HepG2 (cell line): ENCODE results near the gene MGA. TPM values are rescaled to one million over a fixed set of nuclear protein-coding genes. Genes with fewer than 3 reads are reported as not detected.

ENCODE experiments used
- ATAC-seq: fragments of 200-7000 bp; cut with Tn5 transposase; 3 replicates; pipeline ENCODE4 v1.9.1; 2020; ENCODE audit warnings: mild to moderate bottlenecking, moderate library complexity
- BruUV-seq: library from RNA; stranded (reverse); fragments of 400-500 nt; replicated peaks from 2 replicates; lab custom pipeline; 2021; lab: Mats Ljungman, UMichigan
- CTCF ChIA-PET: fragments of 300-600 bp; formaldehyde crosslinking; extraction: SDS; loops from one replicate; lab custom pipeline; 2021; ENCODE audit warnings: low total read pairs, inconsistent platforms, low intra/inter-chr PET ratio; lab: Yijun Ruan, JAX
- POLR2A ChIA-PET: fragments of 350-600 bp; sonication (Branson Sonifier 250); formaldehyde crosslinking; loops from one replicate; lab custom pipeline; 2020; ENCODE audit warnings: antibody characterized with exemption, inconsistent platforms; lab: Yijun Ruan, JAX
- DNase-seq: peaks from one replicate; pipeline ENCODE4 v3.0.0-alpha.2; 2015; ENCODE audit warnings: low spot score
- FAIRE-seq: peaks from 3 replicates; lab custom pipeline; 2011; peaks lifted over from hg19 to GRCh38; lab: Jason Lieb, UNC
- H2AFZ ChIP-seq: one replicate; pipeline ENCODE4 v1.6.1; 2011; ENCODE audit warnings: low read length, inconsistent platforms
- H3K27ac ChIP-seq: fragments of 300-600 bp; 3 replicates; pipeline ENCODE4 v1.8.0; 2011; ENCODE audit warnings: mixed run types, mild to moderate bottlenecking, mixed read lengths, low read length, inconsistent platforms; ENCODE audit not compliant: insufficient read depth; ENCODE audit errors: extremely low read length
- H3K27me3 ChIP-seq, 2 experiments: fragments of 200-600 bp in 1 of 2; 2 replicates in 1 of 2; 3 replicates in 1 of 2; pipeline versions ENCODE4 v1.6.0 to v1.8.0; 2011; ENCODE audit warnings: low read length in 2 of 2, mild to moderate bottlenecking in 2 of 2, moderate library complexity in 2 of 2, inconsistent platforms in 1 of 2; ENCODE audit not compliant: insufficient read depth in 2 of 2, control insufficient read depth in 1 of 2
- H3K36me3 ChIP-seq, 2 experiments: fragments of 200-600 bp in 1 of 2; replicated peaks in 1 of 2; 2 replicates in 1 of 2; 3 replicates in 1 of 2; pipeline versions ENCODE4 v1.5.1 to v1.8.0; 2011; ENCODE audit warnings: low read length in 2 of 2, inconsistent platforms in 1 of 2; ENCODE audit not compliant: insufficient read depth in 2 of 2, control insufficient read depth in 1 of 2
- H3K4me1 ChIP-seq: 2 replicates; pipeline ENCODE4 v1.5.1; 2012; ENCODE audit warnings: low read length, inconsistent platforms; ENCODE audit not compliant: insufficient read depth
- H3K4me2 ChIP-seq: 2 replicates; pipeline ENCODE4 v1.6.0; 2011; ENCODE audit warnings: low read depth, low read length, inconsistent platforms
- H3K4me3 ChIP-seq, 3 experiments: fragments of 200-600 bp in 1 of 3; sonication (generic), shearing (Covaris generic) in 1 of 3; replicated peaks in 1 of 3; 2 replicates each; pipeline ENCODE4 v1.5.1; 2011 to 2016; ENCODE audit warnings: low read length in 3 of 3, inconsistent platforms in 2 of 3, low read depth in 2 of 3, mild to moderate bottlenecking in 2 of 3, control low read depth in 1 of 3, mixed read lengths in 1 of 3; ENCODE audit not compliant: insufficient read depth in 1 of 3
- H3K79me2 ChIP-seq: one replicate; pipeline ENCODE4 v1.6.1; 2011; ENCODE audit warnings: low read length, inconsistent platforms; ENCODE audit not compliant: insufficient read depth
- H3K9ac ChIP-seq: 2 replicates; pipeline ENCODE4 v1.6.0; 2011; ENCODE audit warnings: mild to moderate bottlenecking, low read depth, low read length, inconsistent platforms; ENCODE audit not compliant: insufficient read depth
- H3K9me3 ChIP-seq: 2 replicates; pipeline ENCODE4 v1.5.1; 2012; ENCODE audit warnings: mild to moderate bottlenecking, low read length
- H4K20me1 ChIP-seq: 2 replicates; pipeline ENCODE4 v1.6.0; 2011; ENCODE audit warnings: inconsistent platforms, mild to moderate bottlenecking, low read length, moderate library complexity; ENCODE audit not compliant: insufficient read depth
- CEBPB ChIP-seq: IDR thresholded peaks from 2 replicates; pipeline ENCODE4 v1.6.1; 2011; ENCODE audit warnings: low read depth, low read length, improper control_type of control experiment, borderline replicate concordance
- CEBPG ChIP-seq: IDR thresholded peaks from 2 replicates; pipeline ENCODE4 v1.6.1; 2016
- ZBTB37 ChIP-seq: sonication (generic); formaldehyde crosslinking; IDR thresholded peaks from 2 replicates; pipeline ENCODE4 v1.4.0; 2020; ENCODE audit warnings: mild to moderate bottlenecking, missing genetic modification reagents
- ZNF3 ChIP-seq: IDR thresholded peaks from 2 replicates; pipeline ENCODE4 v1.7.0; 2017; ENCODE audit warnings: inconsistent platforms
- ZNF512 ChIP-seq: sonication (generic); formaldehyde crosslinking; IDR thresholded peaks from 2 replicates; pipeline ENCODE4 v1.4.0; 2020; ENCODE audit warnings: mild to moderate bottlenecking, missing genetic modification reagents
- WGBS: methylation state at CpG from one replicate; pipeline ENCODE4 v1.1.6; 2017; ENCODE audit warnings: low lambda C conversion rate; 5-methylcytosine and 5-hydroxymethylcytosine counted together
- in situ Hi-C: cut with HindIII; loops from 2 replicates; pipeline ENCODE4 v1.10.0; 2017; ENCODE audit warnings: low pct_unique_long_range_greater_than_20kb; ENCODE audit not compliant: extremely low pct_ligation_motif_present
- intact Hi-C: fragments of 100-400 bp; cut with micrococcal nuclease; formaldehyde crosslinking; loops from one replicate; pipeline ENCODE4 v1.10.0; 2022; ENCODE audit not compliant: unreplicated experiment
- polyA plus RNA-seq, 8 experiments: library from polyadenylated mRNA; depleted of rRNA in 3 of 8; stranded (reverse) in 7 of 8; unstranded in 1 of 8; fragments of >200 nt; fragmentation: Illumina TruSeq in 4 of 8; extraction: Trizol in 4 of 8; gene quantifications; 2 replicates each; pipeline versions ENCODE4 v1.2.1 to v1.2.3, GENCODE V29; 2011 to 2016; ENCODE audit warnings: low read depth in 4 of 8, missing spikeins in 1 of 8, mixed read lengths in 1 of 8; ENCODE audit not compliant: insufficient read depth in 1 of 8
- total RNA-seq, 5 experiments: library from RNA; depleted of rRNA; stranded (reverse); fragments of >200 nt; fragmentation: Illumina TruSeq; extraction: Trizol; gene quantifications; 2 replicates each; pipeline ENCODE4 v1.2.3, GENCODE V29; 2016; ENCODE audit warnings: low read depth in 1 of 5
- TF ChIP-seq, protein P1 (sequence below): sonication (generic); formaldehyde crosslinking; IDR thresholded peaks from 2 replicates; pipeline ENCODE4 v1.8.0; 2022; ENCODE audit warnings: mild to moderate bottlenecking, missing genetic modification reagents

MGA gene
- total and polyA plus RNA-seq, 2 of the 13 experiments (the other 11 are each of a cell fraction or from before 2014, with no cell fraction given) = 5.3 to 59.0 TPM

GRCh38 chr15:41689834-41690233, 29.6 kb downstream of the MGA start:
- no TSS peak for BruUV-seq
- no peaks in the 10 kb centered on the region for H3K27me3 ChIP-seq
- FAIRE-seq = no peak
- H3K9ac ChIP-seq = no peak overlapping the region
- H2AFZ ChIP-seq = no peak overlapping the region
- peaks cover 7% of the 10 kb centered on the region for H4K20me1 ChIP-seq
- POLR2A ChIA-PET = no interaction called here
- intact Hi-C loops (no loop called here), in situ Hi-C loops (no loop called here)
- no peak overlapping the region for H3K27ac ChIP-seq
- no peak overlapping the region for H3K4me2 ChIP-seq
- CTCF ChIA-PET = no interaction called here
- H3K4me1 ChIP-seq = peaks cover 58% of the 10 kb centered on the region
- peaks cover 90% of the 10 kb centered on the region for H3K79me2 ChIP-seq
- no peaks in the 10 kb centered on the region for H3K9me3 ChIP-seq
- no peak overlapping the region for H3K4me3 ChIP-seq
- no peaks in the 10 kb centered on the region for H3K36me3 ChIP-seq
- ATAC-seq = no peak
- WGBS = 93% methylated on average over 1 of the region's 1 CpG
- DNase-seq = no peak
- TF ChIP-seq, protein P1, sequence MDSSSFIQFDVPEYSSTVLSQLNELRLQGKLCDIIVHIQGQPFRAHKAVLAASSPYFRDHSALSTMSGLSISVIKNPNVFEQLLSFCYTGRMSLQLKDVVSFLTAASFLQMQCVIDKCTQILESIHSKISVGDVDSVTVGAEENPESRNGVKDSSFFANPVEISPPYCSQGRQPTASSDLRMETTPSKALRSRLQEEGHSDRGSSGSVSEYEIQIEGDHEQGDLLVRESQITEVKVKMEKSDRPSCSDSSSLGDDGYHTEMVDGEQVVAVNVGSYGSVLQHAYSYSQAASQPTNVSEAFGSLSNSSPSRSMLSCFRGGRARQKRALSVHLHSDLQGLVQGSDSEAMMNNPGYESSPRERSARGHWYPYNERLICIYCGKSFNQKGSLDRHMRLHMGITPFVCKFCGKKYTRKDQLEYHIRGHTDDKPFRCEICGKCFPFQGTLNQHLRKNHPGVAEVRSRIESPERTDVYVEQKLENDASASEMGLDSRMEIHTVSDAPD (CRISPR knock-in tag) = no peak
- TF ChIP-seq CEBPG = peak; percentile 65
- peak; percentile 88 for TF ChIP-seq CEBPB
- TF ChIP-seq ZNF512 (CRISPR knock-in tag) = no peak
- no peak for TF ChIP-seq ZBTB37 (CRISPR knock-in tag)
- no peak for TF ChIP-seq ZNF3 (CRISPR knock-in tag)
